Activated CD4-positive, alpha-beta T cell treated with anti-CD3 and anti-CD28 coated beads for 24 hours (primary cell): ENCODE results near the gene PPM1J.
A peak's percentile ranks its signal among the peaks of the same experiment; 100 is the strongest.
"Not testable (repeated sequence)": the region's sequence is repeated elsewhere in the genome, so short reads cannot be mapped to it uniquely, and the experiment has no call there.

ENCODE experiments used
- DNase-seq, 2 donors: peaks; one replicate each; pipeline ENCODE4 v3.0.0-alpha.2; 2020; ENCODE audit warnings: low read depth in 2 of 2

PPM1J gene

DNA sequence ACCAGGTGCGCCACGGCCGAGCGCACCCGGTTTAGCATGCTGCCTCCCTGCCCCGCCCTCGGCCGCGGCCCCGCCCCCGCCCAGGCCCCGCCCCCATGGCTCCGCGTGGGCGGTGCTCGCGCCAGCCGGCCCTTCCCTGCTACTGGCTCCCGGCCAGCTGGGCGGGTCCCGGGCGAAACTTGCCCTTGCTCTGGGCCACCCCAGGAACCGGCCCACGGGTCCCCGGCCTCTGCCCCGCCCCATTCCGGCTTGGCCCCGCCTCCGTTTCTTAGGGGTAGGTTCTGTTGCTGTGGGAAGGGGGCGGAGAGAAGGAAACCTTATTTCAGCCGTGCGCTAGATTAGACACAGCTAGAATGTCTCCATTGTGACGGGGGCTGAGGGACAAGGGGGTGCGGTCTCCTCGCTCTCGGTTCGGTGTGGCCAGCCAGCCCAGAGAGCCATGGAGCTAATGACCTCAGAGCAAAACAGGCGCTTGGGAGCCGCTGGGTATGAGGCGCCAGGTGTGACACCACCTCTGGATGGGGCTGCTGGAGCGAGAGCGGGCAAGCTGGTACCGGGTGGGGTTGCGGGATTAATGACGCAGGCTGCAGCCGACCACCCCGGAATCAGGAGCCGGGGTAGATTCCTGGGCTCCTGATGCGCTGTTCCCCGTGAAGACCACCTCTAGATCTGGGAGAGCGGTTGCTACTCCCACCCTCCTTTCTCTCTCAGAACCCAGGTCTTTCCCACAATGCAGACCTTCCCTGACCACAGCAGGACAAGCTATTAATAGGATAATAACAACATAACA lies at the start of gene PPM1J:
Gene PPM1J, minus strand, starts transcription at position 69 of the 790 bp plus-strand sequence. Its CDS starts 31 bp downstream, at position 38.
- peak; percentile 91 to 92 for DNase-seq

DNA sequence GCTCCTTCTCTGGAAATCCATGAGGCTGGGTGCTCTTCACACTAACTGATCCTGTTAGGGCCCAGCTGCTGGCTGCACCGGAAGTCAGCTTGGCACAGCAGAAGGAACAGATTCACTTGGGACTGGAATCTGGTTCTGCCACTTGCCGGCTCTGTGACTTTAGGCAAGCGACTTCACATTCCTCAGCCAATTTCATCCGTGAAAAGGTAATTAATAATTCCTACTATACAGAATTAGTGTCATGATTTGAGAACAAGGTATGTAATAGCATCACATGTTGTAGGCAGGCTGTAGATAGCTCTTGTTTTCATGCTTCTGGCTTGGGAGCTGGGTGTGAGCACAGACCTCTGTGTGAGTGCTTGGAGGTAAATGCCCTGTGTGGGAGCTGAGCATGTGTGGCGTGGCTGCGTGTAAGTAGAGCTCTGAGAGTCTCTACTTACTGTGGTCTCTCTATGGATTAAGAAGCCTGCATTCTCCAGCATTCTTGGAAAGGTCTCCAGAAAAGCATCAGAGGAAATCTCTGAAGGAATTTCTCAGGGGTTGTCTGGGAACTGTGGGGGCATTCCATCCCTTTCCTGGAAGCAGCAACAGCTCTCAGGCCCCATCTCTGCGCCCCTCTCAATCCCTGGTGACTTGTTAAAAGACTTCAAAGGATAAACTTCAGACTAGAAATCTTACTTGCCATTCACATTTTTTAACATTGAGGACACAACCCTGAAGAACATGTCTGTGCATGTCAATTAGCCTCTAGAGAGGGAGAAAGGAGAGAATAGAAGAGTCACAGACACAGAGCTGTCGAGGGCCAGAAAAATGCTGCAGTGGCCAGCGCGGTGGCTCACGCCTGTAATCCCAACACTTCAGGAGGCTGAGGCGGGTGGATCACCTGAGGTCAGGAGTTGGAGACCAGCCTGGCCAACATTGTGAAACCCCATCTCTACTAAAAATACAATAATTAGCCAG lies 47.7 kb upstream of the PPM1J start:
- DNase-seq: no peak

DNA sequence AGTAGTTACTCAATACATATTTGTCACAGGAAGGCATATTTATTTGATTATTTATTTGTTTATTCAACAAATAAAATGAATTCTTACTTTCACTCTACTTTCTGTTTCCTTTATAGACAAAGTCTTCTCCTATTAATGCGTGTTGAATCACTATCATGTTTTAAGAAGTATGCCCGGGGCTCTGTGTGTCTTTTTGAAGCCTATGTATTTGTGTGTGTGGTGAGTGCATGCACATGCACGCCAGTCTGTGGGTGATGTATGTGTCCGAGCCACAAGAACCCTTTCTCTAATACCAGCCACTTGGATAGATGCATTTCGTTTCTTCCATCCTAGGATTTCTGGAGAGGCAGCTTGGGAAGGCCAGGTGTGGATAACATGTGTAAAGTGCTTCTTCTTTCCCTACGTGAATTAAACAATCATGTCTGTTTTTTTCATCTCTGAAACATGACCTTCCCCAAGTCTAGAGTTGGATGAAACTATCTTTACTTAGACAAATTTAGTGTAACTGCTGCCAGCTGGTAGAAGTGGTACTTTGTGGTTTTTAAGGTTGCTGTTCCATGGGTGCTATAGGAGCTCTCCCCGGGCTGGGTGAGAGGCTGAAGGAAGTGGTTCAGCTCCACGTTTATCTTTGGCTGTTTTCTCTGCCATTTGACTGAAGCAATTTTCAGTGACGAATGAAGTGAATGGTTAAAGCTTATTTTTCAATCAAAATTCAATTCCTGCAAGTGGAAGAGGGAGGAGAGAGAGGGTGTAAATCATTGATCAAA lies 46.8 kb upstream of the PPM1J start:
- no peak for DNase-seq

- no peak for DNase-seq
Observed at GRCh38 chr1:112759228-112759627, 44.1 kb upstream of the PPM1J start.

DNA sequence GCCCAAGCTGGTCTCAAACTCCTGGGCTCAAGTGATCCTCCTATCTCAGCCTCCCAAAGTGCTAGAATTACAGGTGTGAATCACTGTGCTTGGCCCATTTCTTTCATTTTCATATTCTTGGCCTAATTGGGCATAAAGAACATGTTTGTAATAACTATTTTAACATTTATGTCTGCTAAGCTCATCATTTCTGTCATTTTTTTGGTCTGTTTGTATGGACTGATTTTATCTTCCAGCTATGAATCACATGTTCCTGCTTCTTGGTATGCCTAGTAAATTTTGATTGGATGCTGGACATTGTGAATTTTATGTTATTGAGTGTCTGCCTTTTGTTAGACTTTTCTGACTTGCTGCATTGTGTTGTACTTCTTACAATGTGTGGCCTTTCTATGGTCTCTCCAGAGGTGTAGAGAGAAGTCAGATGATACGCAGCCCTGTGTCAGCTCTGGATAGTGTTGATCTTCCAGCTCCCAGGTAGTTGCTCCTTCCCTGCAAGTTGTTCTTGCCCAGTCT lies 39.0 kb upstream of the PPM1J start:
- no peak for DNase-seq

DNA sequence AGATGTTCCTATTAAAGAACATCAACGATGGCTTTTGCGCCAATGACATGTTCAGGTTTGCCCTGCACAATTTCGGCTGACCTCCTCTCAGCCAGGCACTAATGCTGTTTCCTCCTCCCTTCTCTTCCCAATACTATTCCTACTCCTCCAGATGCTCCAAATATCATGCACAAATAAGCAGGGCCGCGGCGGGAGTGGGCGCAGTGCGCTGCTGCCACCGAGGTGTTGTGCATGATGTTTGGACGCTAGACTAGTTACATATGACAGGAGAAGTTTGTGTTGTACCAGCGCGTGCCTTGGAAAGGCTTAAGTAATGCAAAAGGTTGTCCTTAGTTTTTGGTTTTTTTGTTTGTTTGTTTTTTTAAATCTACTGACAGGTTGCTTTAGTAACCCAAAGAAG lies 33.3 kb upstream of the PPM1J start:
- no peak for DNase-seq

DNA sequence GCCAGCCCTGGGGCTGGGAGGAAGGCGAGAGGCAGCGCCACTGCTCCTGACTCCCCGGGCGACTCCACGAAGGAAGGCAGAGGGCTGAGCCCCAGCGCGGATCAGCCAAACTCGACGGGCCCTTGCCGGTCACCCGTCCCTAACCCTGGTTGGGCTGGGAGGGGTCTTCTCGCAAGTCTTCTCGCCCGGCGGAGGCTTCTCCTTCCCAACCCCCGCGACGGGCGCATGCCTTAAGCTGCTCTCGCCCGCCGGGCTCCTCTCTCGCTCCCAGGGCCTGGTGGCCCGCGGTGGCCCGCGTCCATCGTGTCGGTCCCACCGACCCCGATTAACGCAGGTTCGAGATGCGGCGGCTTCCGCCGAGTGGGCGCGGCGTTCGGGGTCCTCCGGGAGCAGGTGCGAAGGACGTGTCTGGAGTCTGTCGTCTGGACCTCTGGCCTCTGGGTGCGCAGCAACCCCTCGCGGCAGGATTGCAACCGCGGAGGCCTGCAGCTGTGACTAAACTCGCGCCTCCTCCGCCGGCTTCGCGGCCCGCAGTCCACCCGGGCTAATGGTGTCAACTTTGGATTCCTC lies 29.0 kb upstream of the PPM1J start:
- no peak for DNase-seq

DNA sequence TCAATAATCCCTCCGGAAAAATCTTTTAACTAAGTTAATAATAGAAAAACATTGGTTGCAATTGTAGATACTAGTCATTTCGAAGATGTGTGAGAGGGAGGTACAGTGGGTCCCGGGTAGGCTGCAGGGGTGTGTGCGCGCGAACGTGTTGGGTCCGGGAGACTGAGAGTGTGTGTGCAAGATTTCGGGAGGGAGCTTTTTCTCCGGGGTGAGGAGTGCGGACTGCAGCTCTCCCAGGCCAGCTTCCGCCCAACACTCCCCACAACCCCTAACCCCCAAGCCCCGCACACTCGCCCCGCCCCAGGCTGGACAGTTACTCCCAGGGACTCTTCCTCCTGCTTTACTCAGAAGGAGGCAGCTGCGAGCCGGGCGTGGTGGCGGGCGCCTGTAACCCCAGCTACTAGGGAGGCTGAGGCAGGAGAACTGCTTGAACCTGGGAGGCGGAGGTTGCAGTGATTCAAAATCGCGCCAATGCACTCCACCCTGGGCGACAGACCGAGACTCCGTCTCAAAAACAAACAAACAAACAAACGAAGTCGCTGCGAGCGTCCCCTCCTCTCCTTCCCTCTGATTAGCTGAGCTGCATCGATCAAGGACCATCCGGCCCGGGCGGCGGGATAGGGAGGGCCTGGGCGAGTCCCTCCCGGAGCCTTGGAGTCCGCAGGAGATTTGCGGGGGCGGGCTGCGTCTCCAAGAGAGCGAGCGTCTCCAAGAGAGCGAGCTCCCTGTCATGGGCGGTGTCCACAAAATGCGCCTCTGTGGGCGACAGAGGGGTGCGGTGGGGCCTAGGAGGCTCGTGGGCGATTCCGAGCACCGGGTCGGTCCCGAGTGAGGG lies 28.3 kb upstream of the PPM1J start:
- DNase-seq: no peak

GRCh38 chr1:112737573-112737972 lies 22.4 kb upstream of the PPM1J start:
- no peak for DNase-seq

DNA sequence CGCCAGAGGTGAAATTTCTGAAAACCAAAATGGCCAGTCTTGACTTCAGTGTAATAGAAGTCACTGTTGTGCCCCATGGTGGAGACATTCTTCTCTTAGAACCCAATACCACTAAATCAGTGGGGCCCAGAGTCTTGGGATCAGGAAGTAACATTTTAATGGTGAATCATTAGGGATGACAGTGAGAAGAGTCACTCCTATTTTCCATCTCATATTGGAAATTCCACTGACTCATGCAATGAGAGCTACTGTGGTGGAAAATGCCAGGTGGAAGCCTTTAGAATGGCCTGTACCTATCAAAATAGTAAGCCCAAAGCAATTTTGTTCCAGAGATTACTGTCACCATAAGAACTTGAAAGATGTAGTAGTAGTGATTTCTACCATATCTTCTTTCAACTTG lies 20.6 kb upstream of the PPM1J start:
- DNase-seq: no peak

DNA sequence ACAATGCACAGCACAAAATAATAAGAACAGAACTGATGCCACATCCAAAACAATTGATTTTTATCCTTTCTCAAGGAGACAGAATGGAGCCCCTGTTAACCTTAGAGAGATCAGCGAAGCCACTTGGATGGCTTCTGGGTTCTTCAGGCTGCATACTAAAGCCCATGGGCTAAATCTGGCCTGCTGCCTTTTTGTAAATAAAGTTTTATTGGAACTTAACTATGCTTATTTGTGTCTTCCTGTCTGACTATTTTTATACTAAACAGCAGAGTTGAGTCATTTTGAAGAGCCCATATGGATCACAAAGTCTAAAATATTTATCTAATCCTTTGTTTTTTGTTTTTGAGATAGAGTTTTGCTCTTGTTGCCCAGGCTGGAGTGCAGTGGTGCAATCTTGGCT lies 16.3 kb upstream of the PPM1J start:
- no peak for DNase-seq

GRCh38 chr1:112729909-112730308 lies 14.8 kb upstream of the PPM1J start:
- DNase-seq: no peak

DNA sequence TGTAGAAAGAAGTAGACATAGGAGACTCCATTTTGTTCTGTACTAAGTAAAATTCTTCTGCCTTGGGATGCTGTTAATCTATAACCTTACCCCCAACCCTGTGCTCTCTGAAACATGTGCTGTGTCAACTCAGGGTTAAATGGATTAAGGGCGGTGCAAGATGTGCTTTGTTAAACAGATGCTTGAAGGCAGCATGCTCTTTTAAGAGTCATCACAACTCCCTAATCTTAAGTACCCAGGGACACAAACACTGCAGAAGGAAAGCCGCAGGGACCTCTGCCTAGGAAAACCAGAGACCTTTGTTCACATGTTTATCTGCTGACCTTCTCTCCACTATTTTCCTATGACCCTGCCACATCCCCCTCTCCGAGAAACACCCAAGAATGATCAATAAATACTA lies 13.9 kb upstream of the PPM1J start:
- not testable (repeated sequence) for DNase-seq

DNA sequence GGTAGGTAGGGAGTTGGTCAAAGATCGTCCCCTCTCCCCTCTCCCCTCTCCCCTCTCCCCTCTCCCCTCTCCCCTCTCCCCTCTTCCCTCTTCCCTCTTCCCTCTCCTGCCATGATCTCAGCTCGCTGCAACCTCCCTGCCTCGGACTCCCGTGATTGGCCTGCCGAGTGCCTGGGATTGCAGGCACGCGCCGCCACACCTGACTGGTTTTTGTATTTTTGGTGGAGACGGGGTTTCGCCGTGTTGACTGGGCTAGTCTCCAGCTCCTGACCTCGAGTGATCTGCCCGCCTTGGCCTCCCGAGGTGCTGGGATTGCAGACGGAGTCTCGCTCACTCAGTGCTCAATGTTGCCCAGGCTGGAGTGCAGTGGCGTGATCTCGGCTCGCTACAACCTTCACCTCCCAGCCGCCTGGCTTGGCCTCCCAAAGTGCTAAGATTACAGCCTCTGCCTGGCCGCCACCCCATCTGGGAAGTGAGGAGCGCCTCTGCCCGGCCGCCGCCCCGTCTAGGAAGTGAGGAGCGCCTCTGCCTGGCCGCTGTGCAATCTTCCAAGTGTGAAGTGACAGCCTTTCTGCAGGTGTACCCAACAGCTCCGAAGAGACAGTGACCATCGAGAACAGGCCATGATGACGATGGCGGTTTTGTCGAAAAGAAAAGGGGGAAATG lies 13.3 kb upstream of the PPM1J start:
- DNase-seq: not testable (repeated sequence)

DNA sequence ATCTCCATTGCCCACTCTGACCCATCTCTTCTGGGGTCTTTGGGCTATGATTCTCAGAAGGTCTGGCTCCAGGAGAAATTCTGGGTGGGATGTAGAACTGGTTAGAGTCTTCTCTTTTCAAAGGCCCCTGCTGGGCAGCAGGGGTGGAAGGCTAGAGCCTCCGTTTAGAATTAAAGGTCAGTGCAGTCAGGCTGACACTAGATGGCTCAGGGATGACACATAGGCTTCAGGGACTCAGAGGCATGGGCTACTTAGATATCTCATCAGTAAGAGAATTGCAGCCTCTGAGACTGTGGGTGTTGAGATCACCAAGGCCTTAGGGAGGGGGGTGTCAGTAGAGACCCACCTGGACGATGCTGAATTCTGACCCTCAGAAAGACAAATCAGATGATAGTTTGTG lies 12.6 kb upstream of the PPM1J start:
- no peak for DNase-seq

GRCh38 chr1:112724240-112724639 lies 9.1 kb upstream of the PPM1J start:
- not testable (repeated sequence) for DNase-seq

DNA sequence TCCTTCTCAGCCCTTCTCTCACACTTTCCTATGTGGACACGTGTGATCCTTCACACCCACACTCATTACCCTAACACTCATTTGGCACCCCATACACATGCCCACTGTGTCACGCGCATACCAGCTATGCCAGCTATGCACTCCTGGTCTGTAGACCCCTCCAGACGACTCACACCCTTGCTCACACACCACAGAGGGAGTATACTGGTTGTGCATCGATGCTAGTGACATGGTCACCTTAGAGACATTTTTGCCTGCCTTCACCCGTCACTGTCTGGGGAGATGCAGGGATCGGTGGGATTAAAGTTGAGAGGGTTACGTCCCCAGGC lies 8.3 kb upstream of the PPM1J start:
- no peak for DNase-seq

DNA sequence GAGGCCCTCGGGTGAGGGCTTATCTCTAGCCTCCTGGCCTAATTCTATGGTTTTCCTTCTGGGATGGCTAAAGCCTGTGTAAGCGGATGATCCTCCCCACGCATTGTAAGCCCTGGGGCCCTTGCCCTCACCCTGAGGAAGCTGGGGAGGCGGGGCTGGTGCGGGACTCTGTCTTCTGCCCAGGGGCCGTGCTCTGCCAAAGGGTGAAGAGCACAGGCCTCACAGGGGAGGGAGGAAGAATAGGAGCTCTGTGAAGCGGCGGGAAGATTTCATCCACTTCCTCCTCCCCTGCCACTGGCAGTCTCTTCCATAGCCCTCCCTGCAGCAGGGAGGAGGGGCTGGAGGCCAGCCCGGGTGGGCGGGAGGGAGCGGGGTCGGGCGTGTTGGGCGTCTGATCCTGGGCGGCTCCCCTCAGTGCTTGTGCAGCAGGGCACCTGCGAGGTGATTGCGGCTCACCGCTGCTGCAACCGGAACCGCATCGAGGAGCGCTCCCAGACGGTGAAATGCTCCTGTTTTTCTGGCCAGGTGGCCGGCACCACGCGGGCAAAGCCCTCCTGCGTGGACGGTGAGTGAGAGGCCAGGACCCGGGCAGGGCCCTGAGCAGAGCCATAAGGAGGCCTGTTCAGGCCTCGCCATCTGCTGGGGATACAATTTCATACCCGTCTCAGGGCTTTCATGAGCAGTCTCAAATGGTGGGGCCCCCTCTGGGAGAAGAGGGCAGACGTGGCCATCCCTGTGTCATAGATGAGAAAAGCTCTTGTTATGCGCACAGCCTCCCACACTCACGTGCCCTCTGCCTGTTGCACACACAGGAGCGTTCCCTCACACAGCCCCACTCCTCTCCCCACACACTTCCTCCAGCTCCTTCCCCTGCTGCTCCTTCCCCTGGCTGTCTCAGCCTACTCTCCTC lies 7.7 kb upstream of the PPM1J start:
- DNase-seq: no peak

DNA sequence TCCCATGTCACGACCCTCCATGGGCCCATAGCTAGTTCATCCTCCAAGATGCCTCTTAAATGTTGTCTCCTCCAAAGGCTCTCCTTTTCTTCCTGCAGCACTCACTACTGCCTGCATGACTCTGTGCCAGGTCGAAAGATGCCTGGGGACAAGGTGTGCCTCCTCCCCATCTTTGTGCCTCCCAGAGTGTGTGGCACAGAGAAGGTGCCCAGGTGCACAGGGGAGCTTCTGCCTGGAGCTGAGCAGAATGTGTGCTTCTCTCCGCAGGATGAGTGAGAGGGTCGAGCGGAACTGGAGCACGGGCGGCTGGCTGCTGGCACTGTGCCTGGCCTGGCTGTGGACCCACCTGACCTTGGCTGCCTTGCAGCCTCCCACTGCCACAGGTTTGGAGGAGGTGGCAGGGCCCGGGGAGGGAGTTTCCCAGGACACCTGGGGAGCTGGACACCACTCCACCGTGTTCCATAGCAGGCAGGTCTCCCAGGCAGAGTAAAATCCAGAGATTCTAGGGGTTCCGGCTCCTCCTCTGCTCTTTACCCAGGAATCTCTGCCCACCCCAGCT lies 6.9 kb upstream of the PPM1J start:
- DNase-seq: no peak
